Dermis microvascular lymphatic vessel endothelial cell (primary cell): ENCODE results near the gene MYH16. TPM values are rescaled to one million over a fixed set of nuclear protein-coding genes. Genes with fewer than 3 reads are reported as not detected.
A peak's percentile ranks its signal among the peaks of the same experiment; 100 is the strongest.
"Not testable (repeated sequence)": the region's sequence is repeated elsewhere in the genome, so short reads cannot be mapped to it uniquely, and the experiment has no call there.

Experiments
- DNase-seq, 2 donors: peaks; one replicate each; pipeline versions ENCODE4 v3.0.0 to v3.0.0-alpha.2; 2010; ENCODE audit warnings: low read depth in 2 of 2
- total RNA-seq: library from RNA; depleted of rRNA; stranded (reverse); fragments of >200 nt; gene quantifications from 2 replicates; pipeline ENCODE4 v1.2.1, GENCODE V29; 2014

MYH16 gene
- total RNA-seq, 1 donor from 2014 or later: 0.13 TPM

DNA sequence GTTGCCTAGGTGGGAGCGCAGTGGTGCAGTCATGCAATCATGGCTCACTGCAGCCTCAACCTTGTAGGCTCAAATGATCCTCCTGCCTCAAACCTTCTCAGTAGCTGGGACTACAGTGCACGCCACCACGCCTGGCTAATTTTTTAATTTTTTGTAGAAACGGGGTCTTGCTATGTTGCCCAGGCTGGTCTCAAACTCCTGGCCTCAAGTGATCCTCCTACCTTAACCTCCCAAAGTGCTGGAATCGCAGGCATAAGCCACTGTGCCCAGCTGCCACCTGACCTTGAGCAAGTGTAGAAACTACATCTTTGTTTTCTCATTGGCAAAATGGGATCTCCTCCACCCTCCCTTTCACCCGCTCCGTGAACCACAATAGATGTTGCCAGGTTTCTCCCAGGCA lies 15.0 kb upstream of the MYH16 start:
- DNase-seq: no peak

DNA sequence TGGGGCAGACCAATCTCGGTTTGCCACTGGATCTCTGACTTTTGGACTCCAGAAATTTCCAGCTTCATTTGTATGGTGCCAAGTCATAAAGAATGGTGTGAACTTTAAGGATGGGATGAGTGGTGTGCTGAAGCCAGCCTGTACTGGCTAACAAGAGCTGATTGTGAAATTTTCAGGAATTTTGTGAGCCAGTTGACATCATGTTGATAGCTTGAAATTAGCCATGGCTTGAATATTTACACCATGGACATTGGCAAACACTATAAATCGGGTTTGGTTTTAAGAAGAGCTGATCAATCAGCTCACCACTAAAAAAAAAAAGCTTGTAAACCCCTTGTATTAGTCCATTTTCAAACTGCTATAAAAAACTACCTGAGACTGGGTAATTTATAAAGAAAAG lies 14.1 kb upstream of the MYH16 start:
- DNase-seq: no peak

GRCh38 chr7:99260395-99260794 lies 12.2 kb upstream of the MYH16 start:
- DNase-seq: no peak

DNA sequence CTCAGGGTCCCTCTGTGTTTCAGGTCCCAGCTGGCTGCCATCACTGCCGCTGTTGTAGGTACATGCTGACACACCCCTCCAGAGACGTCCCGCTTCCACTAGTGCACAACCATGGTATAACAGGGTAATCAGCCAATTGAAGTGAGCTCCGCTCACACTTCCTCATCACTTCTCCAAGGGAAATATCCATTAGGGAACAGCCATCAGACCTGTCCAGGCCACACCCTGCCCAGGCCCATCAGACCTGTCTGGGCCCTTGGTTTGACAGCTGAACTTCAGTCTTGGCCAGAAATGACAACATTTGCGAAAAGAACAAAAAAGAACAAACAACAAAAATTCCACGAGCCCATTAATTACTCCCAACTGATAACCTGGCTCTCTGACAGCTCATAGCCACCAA lies 11.0 kb upstream of the MYH16 start:
- DNase-seq: no peak

GRCh38 chr7:99265848-99266480 lies 6.7 kb upstream of the MYH16 start:
- no peak for DNase-seq

- peak in 1 of 2 donors; percentile 85 for DNase-seq
Measured at GRCh38 chr7:99267481-99267840, 5.2 kb upstream of the MYH16 start.

DNA sequence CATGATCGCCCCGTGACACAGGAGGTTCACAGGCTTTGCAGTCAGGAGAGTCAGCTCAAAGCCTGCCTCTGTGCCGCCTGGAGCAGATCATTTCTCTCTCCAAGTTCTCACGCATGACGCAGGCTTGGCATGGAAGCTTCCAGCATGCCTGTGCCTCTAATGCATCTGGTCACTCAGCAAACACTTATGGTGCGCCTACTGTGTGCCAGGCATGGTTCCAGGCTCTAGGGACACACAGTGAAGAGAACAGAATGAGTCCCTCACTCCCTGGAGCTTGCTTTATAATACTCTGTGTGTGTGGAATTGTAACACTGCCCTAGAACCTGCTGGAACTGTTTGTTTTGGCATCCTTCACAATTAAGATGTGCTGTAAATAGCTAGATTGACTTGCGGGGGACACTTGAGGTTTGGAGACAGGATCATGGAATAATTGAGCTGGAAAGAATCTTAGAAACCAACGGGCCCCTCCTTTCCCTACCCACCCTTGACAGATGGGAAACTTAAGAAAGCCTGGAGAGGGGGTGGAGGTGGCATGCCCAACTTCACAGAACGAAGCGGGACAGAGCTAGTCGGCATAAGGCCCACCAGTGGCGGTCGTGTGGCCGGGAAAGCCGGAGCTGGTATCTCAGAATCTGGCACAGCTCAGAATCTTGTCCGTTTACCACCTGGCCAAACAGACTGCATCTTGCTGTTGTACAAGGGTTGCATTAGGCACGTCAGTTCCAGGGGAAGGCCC lies 4.6 kb upstream of the MYH16 start:
- no peak for DNase-seq

DNA sequence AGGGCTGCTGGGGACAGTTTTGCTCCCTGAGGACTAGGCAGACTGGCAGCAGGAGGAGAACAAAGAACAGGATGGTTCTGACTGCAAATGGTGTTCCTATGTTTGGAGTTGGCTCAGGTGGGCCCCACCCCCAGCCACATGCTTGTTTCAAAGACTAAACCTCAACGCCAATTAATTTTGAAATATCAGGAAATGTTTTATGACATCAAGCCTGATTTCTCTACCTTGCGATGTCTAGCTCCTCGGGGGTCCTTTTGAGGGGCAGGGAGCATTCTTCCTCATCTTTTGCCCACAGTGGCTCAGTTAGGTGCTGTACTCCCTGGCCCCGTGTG lies 4.1 kb upstream of the MYH16 start:
- no peak for DNase-seq

GRCh38 chr7:99270702-99271101 lies 1.9 kb upstream of the MYH16 start:
- DNase-seq: no peak

DNA sequence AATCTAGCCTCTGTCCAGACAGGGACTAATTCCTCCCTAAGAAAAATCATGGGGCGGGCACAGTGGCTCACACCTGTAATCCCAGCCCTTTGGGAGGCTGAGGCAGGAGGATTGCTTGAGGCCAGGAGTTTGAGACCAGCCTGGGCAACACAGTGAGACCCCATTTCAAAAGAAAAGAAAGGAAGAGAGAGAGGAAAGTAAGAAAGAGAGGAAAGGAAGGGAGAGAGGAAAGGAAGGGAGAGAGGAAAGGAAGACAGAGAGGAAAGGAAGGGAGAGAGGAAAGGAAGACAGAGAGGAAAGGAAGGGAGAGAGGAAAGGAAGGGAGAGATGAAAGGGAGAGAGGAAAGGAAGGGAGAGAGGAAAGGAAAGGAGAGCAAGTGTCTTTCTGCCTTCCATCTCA lies 922 bp downstream of the MYH16 start:
- not testable (repeated sequence) for DNase-seq

DNA sequence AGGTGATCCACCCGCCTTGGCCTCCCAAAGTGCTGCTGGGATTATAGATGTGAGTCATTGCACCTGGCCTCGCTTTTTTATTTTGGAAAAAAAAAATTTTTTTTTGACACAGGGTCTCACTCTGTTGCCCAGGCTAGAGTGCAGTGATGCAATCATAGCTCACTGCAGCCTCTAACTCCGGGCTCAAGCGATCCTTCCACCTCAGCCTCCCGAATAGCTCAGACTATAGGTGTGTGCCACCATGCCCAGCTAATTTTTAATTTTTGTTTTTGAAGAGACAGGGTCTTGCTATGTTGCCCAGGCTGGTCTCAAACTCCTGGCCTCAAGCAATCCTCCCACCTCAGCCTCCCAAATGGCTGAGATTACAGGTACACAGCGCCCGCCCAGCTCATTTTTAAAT lies 2.3 kb downstream of the MYH16 start:
- not testable (repeated sequence) for DNase-seq

GRCh38 chr7:99275496-99275895 lies 2.9 kb downstream of the MYH16 start:
- no peak for DNase-seq

- no peak for DNase-seq
Measured at GRCh38 chr7:99278180-99278579, 5.5 kb downstream of the MYH16 start.

- DNase-seq: not testable (repeated sequence)
Measured at GRCh38 chr7:99284165-99284564, 11.5 kb downstream of the MYH16 start.

- no peak for DNase-seq
Measured at GRCh38 chr7:99287779-99288534, 15.3 kb downstream of the MYH16 start.

DNA sequence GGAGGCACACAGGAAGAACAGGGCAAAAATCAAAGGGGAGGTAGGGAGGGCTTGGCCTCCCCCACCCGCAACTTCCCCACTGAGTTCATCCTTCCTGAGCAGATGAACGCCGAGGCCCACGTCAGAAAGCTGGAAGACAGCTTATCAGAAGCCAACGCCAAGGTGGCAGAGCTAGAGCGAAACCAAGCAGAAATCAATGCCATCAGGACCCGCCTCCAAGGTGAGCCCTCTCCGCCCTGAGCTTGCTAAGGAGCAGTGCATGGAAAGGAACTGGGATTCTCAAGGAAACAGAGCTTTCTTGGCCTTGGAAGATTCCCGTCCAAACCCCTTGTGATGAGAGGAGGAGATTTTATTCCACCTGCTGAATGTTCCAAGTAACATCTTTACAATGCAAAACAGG lies 16.5 kb downstream of the MYH16 start:
- DNase-seq: no peak

GRCh38 chr7:99290148-99290547 lies 17.5 kb downstream of the MYH16 start:
- not testable (repeated sequence) for DNase-seq

- no peak for DNase-seq
Measured at GRCh38 chr7:99290980-99291607, 18.5 kb downstream of the MYH16 start.

- DNase-seq: no peak
Measured at GRCh38 chr7:99292127-99292526, 19.5 kb downstream of the MYH16 start.

DNA sequence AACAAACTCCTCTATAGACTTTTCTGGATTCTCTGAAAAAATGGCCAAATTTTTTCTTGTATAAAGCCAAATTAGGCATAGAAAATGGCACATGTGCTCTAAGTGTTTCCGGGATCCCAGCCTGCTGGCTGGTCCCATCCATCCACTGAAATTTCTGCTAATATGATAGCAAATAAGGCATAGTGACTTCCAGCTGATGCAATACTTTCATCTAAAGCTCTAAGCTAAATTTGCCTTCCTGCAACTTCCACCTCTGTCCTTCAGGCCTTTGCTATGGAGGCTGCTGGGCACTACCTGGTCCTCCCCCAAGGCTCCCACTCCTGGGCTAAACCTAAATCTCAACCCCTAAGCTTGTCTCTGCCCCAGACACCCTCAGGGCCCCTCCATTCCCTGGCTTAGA lies 20.5 kb downstream of the MYH16 start:
- no peak for DNase-seq

GRCh38 chr7:99293650-99294049 lies 21.0 kb downstream of the MYH16 start:
- DNase-seq: no peak

DNA sequence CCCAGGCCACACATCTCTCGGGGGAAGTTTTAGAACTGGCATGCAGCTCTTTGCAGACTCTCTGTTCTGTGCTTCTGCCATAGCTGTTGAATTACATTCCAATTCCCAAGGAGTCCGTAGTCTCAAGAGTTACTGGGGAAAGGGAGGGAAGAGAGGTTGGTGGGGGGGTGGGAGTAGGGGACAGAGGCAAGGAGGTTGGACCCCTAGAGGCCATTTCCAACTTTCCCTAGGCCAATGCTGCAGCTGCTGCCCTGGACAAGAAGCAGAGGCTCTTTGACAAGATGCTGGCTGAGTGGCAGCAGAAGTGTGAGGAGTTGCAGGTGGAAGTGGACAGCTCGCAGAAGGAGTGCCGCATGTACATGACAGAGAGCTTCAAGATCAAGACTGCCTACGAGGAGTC lies 23.8 kb downstream of the MYH16 start:
- DNase-seq: no peak
